Smooth muscle cell (in vitro differentiated cells): Measurements from ENCODE around the gene MAPRE3. TPM values are rescaled to one million over a fixed set of nuclear protein-coding genes. Genes with fewer than 3 reads are reported as not detected.
"Not testable (repeated sequence)": the region's sequence is repeated elsewhere in the genome, so short reads cannot be mapped to it uniquely, and the experiment has no call there.

Experiments
- DNase-seq: peaks from one replicate; lab custom pipeline; 2025; ENCODE audit not compliant: unreplicated experiment; lab: John Stamatoyannopoulos, UW
- H2AFZ ChIP-seq: fragments of 200-600 bp; sonication (generic); 2 replicates; pipeline ENCODE4 v1.6.0; 2016; ENCODE audit warnings: antibody characterized with exemption, low read depth, mild to moderate bottlenecking
- H3F3A ChIP-seq: fragments of 200-600 bp; sonication (generic); 2 replicates; pipeline ENCODE4 v1.6.0; 2017; ENCODE audit warnings: antibody characterized with exemption, low read depth
- H3K27ac ChIP-seq: fragments of 200-600 bp; sonication (generic); 2 replicates; pipeline ENCODE4 v1.5.1; 2016; ENCODE audit warnings: low read depth, mild to moderate bottlenecking
- H3K27me3 ChIP-seq: fragments of 200-600 bp; sonication (generic); 2 replicates; pipeline ENCODE4 v1.6.1; 2016; ENCODE audit warnings: low read depth, mild to moderate bottlenecking
- H3K36me3 ChIP-seq: fragments of 200-600 bp; sonication (generic); 2 replicates; pipeline ENCODE4 v1.5.1; 2016; ENCODE audit warnings: low read depth
- H3K4me1 ChIP-seq: fragments of 200-600 bp; sonication (generic); 2 replicates; pipeline ENCODE4 v1.5.1; 2016; ENCODE audit warnings: low read depth
- H3K4me2 ChIP-seq: fragments of 200-600 bp; sonication (generic); 2 replicates; pipeline ENCODE4 v1.6.0; 2016; ENCODE audit warnings: mild to moderate bottlenecking
- H3K4me3 ChIP-seq: fragments of 200-600 bp; sonication (generic); 2 replicates; pipeline ENCODE4 v1.5.1; 2016; ENCODE audit warnings: mild to moderate bottlenecking
- H3K79me2 ChIP-seq: fragments of 200-600 bp; sonication (generic); 2 replicates; pipeline ENCODE4 v1.6.0; 2016; ENCODE audit warnings: low read depth, mild to moderate bottlenecking
- H3K9ac ChIP-seq: fragments of 200-600 bp; sonication (generic); 2 replicates; pipeline ENCODE4 v1.6.0; 2016; ENCODE audit warnings: low read depth
- H3K9me3 ChIP-seq: fragments of 200-600 bp; sonication (generic); replicated peaks from 2 replicates; pipeline ENCODE4 v1.5.1; 2016; ENCODE audit warnings: low read depth
- H4K20me1 ChIP-seq: fragments of 200-600 bp; sonication (generic); 2 replicates; pipeline ENCODE4 v1.6.0; 2016; ENCODE audit warnings: low read depth
- CTCF ChIP-seq: fragments of 200-600 bp; sonication (generic); IDR thresholded peaks from 2 replicates; pipeline ENCODE4 v1.5.1; 2017; ENCODE audit warnings: borderline replicate concordance, mild to moderate bottlenecking, antibody characterized with exemption; ENCODE audit not compliant: insufficient read depth, poor library complexity, severe bottlenecking
- WGBS: methylation state at CpG from one replicate; pipeline ENCODE4 v1.1.7; 2016; ENCODE audit warnings: low lambda C conversion rate; 5-methylcytosine and 5-hydroxymethylcytosine counted together
- polyA plus RNA-seq: library from polyadenylated mRNA; unstranded; fragments of >200 nt; fragmentation: Nextera tagmentation; extraction: Ambion mirVana; gene quantifications from 2 replicates; pipeline ENCODE4 v1.2.1, GENCODE V29; 2016
- total RNA-seq: library from RNA; depleted of rRNA; stranded (reverse); fragments of >200 nt; gene quantifications from 2 replicates; pipeline ENCODE4 v1.2.3, GENCODE V29; 2014

The MAPRE3 gene
- total and polyA plus RNA-seq, 2 experiments from 2014 or later, result 12.5 to 30.5 TPM

GRCh38 chr2:27074738-27075565 lies 104.5 kb downstream of the MAPRE3 start:
- no peaks in the 10 kb centered on the region for H3K27me3 ChIP-seq
- no peak for DNase-seq
- TF ChIP-seq CTCF, result no peak
- H3F3A ChIP-seq, result peaks cover 28% of the 10 kb centered on the region
- peak overlapping the region; percentile 79 for H3K27ac ChIP-seq
- no peaks in the 10 kb centered on the region for H3K36me3 ChIP-seq
- H4K20me1 ChIP-seq, result peaks cover 7% of the 10 kb centered on the region
- peaks cover 25% of the 10 kb centered on the region for H3K4me1 ChIP-seq
- peak overlapping the region; percentile 38 for H2AFZ ChIP-seq
- H3K9ac ChIP-seq, result no peak overlapping the region
- peak overlapping the region; percentile 44 for H3K4me2 ChIP-seq
- H3K79me2 ChIP-seq, result peaks cover 28% of the 10 kb centered on the region
- WGBS, result 43% methylated on average over 4 of the region's 4 CpGs
- no peaks in the 10 kb centered on the region for H3K9me3 ChIP-seq
- H3K4me3 ChIP-seq, result no peak overlapping the region

DNA sequence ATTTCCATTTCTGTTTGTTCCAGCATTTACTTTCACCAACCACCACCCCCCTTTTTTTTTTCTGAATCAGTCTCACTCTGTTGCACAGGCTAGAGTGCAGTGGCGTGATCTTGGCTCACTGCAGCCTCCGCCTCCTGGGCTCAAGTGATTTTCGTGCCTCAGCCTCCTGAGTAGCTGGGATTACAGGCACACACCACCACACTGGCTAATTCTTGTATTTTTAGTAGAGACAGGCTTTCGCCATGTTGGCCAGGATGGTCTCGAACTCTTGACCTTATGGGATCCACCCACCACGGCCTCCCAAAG lies 105.1 kb downstream of the MAPRE3 start:
- not testable (repeated sequence) for DNase-seq, H3K9me3 ChIP-seq, H3K36me3 ChIP-seq, H4K20me1 ChIP-seq, H3K27me3 ChIP-seq, H3K9ac ChIP-seq, H3K4me3 ChIP-seq
- Histone ChIP-seq H3F3A (peaks cover 30% of the 10 kb centered on the region), H3K27ac (peak overlapping the region; percentile 79), H3K4me1 (peaks cover 20% of the 10 kb centered on the region), H3K4me2 (peak overlapping the region; percentile 44), H3K79me2 (peaks cover 28% of the 10 kb centered on the region), H2AFZ (peak overlapping the region; percentile 38)
- WGBS, result 57% methylated on average over 6 of the region's 6 CpGs

DNA sequence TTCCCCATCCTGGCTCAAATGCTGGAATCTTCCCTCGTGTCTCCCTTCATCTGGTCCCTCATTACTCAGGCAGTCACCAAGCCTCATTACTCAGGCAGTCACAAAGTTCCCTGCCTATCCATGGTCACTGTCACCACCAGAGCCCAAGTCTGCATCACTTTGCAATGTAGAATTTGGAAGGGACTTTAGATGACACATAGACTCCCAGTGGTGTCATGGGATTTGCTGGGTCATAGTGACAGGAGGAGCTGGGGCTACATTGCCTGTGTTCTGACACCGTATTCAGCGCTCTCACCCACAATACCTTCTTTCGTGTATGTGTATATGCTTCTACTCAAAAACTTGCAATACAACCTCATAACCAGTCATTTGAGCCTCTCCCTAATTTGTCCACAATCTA lies 105.9 kb downstream of the MAPRE3 start:
- Histone ChIP-seq H3K27ac (peak overlapping the region; percentile 79), H3K27me3 (no peaks in the 10 kb centered on the region), H4K20me1 (peaks cover under 1% of the 10 kb centered on the region), H3K79me2 (peaks cover 24% of the 10 kb centered on the region), H3K9me3 (no peaks in the 10 kb centered on the region), H3K9ac (no peak overlapping the region), H3K36me3 (no peaks in the 10 kb centered on the region), H3K4me2 (no peak overlapping the region), H3K4me1 (peaks cover 22% of the 10 kb centered on the region), H3K4me3 (no peak overlapping the region), H2AFZ (no peak overlapping the region), H3F3A (peaks cover 34% of the 10 kb centered on the region)
- DNase-seq, result no peak
- 72% methylated on average over 4 of the region's 4 CpGs for WGBS
- TF ChIP-seq CTCF, result no peak

Other genes starting within 250 kb of the MAPRE3 start
- 15.1 and 19.2 TPM in 2 replicates for gene SLC35F6, start 206.4 kb upstream of the MAPRE3 start, total RNA-seq
- 16.9 and 17.9 TPM in 2 replicates for gene SLC35F6, start 206.4 kb upstream of the MAPRE3 start, polyA plus RNA-seq
- gene CENPA, start 184.6 kb upstream of the MAPRE3 start, total RNA-seq, result 0.58 and 4.3 TPM in 2 replicates
- gene CENPA, start 184.6 kb upstream of the MAPRE3 start, polyA plus RNA-seq, result 7.6 and 8.7 TPM in 2 replicates
- 0.40 TPM in 1 of 2 replicates, not detected in the other for gene DPYSL5, start 122.5 kb upstream of the MAPRE3 start, total RNA-seq
- gene DPYSL5, start 122.5 kb upstream of the MAPRE3 start, polyA plus RNA-seq, result 0.37 TPM in 1 of 2 replicates, not detected in the other
- 67.7 and 79.6 TPM in 2 replicates for gene TMEM214, start 62.3 kb downstream of the MAPRE3 start, total RNA-seq
- gene TMEM214, start 62.3 kb downstream of the MAPRE3 start, polyA plus RNA-seq, result 94.9 and 99.7 TPM in 2 replicates
- 10.9 and 13.7 TPM in 2 replicates for gene AGBL5, start 81.0 kb downstream of the MAPRE3 start, total RNA-seq
- gene AGBL5, start 81.0 kb downstream of the MAPRE3 start, polyA plus RNA-seq, result 17.1 and 20.0 TPM in 2 replicates
- 529 and 848 TPM in 2 replicates for gene OST4, start 101.0 kb downstream of the MAPRE3 start, total RNA-seq
- gene OST4, start 101.0 kb downstream of the MAPRE3 start, polyA plus RNA-seq, result 1,164 and 1,292 TPM in 2 replicates
- gene EMILIN1, start 108.0 kb downstream of the MAPRE3 start, total RNA-seq, result 111 and 131 TPM in 2 replicates
- 330 and 518 TPM in 2 replicates for gene EMILIN1, start 108.0 kb downstream of the MAPRE3 start, polyA plus RNA-seq
- gene KHK, start 116.1 kb downstream of the MAPRE3 start, total RNA-seq, result 0.27 and 0.94 TPM in 2 replicates
- 1.6 and 2.1 TPM in 2 replicates for gene KHK, start 116.1 kb downstream of the MAPRE3 start, polyA plus RNA-seq
- gene CGREF1, start 148.5 kb downstream of the MAPRE3 start, total RNA-seq, result 0.27 TPM in 1 of 2 replicates, not detected in the other
- gene CGREF1, start 148.5 kb downstream of the MAPRE3 start, polyA plus RNA-seq, result 0.85 and 0.97 TPM in 2 replicates
- gene ABHD1, start 153.2 kb downstream of the MAPRE3 start, total RNA-seq, result not detected in 2 replicates
- 0.13 TPM in 1 of 2 replicates, not detected in the other for gene ABHD1, start 153.2 kb downstream of the MAPRE3 start, polyA plus RNA-seq
- gene PREB, start 164.0 kb downstream of the MAPRE3 start, total RNA-seq, result 44.9 and 53.2 TPM in 2 replicates
- gene PREB, start 164.0 kb downstream of the MAPRE3 start, polyA plus RNA-seq, result 62.6 and 78.5 TPM in 2 replicates
- not detected in 2 replicates for gene PRR30, start 168.8 kb downstream of the MAPRE3 start, total RNA-seq
- not detected in 2 replicates for gene PRR30, start 168.8 kb downstream of the MAPRE3 start, polyA plus RNA-seq
- gene TCF23, start 178.4 kb downstream of the MAPRE3 start, total RNA-seq, result not detected in 2 replicates
- gene TCF23, start 178.4 kb downstream of the MAPRE3 start, polyA plus RNA-seq, result not detected in 2 replicates
- gene ATRAID, start 241.4 kb downstream of the MAPRE3 start, total RNA-seq, result 233 and 243 TPM in 2 replicates
- gene ATRAID, start 241.4 kb downstream of the MAPRE3 start, polyA plus RNA-seq, result 319 and 335 TPM in 2 replicates
- gene SLC5A6, start 241.6 kb downstream of the MAPRE3 start, total RNA-seq, result 32.3 and 49.8 TPM in 2 replicates
- 25.7 and 35.8 TPM in 2 replicates for gene SLC5A6, start 241.6 kb downstream of the MAPRE3 start, polyA plus RNA-seq
- 20.3 and 20.4 TPM in 2 replicates for gene CAD, start 246.7 kb downstream of the MAPRE3 start, total RNA-seq
- gene CAD, start 246.7 kb downstream of the MAPRE3 start, polyA plus RNA-seq, result 32.4 and 34.3 TPM in 2 replicates